HG03280 (cell line): ENCODE data around the gene ADAM10.
"Not testable (repeated sequence)": the region's sequence is repeated elsewhere in the genome, so short reads cannot be mapped to it uniquely, and the experiment has no call there.

Experiments
- ATAC-seq: cut with Tn5 transposase; IDR thresholded peaks from one replicate; pipeline ENCODE4 v1.9.1; 2021; ENCODE audit warnings: mild to moderate bottlenecking, moderate library complexity; ENCODE audit not compliant: unreplicated experiment

The ADAM10 gene

GRCh38 chr15:58611731-58612676 lies 137.5 kb downstream of the ADAM10 start:
- ATAC-seq, result no peak

GRCh38 chr15:58608711-58609110 lies 140.8 kb downstream of the ADAM10 start:
- ATAC-seq, result no peak

- no peak for ATAC-seq
Observed at GRCh38 chr15:58608129-58608590, 141.3 kb downstream of the ADAM10 start.

GRCh38 chr15:58606577-58607080 lies 142.9 kb downstream of the ADAM10 start:
- ATAC-seq, result no peak

- ATAC-seq, result no peak
Observed at GRCh38 chr15:58605931-58606530, 143.5 kb downstream of the ADAM10 start.

GRCh38 chr15:58604455-58604923 lies 145.0 kb downstream of the ADAM10 start:
- no peak for ATAC-seq

- ATAC-seq, result not testable (repeated sequence)
Observed at GRCh38 chr15:58603927-58604326, 145.6 kb downstream of the ADAM10 start.

- no peak for ATAC-seq
Observed at GRCh38 chr15:58602823-58603222, 146.7 kb downstream of the ADAM10 start.

GRCh38 chr15:58598829-58599210 lies 150.7 kb downstream of the ADAM10 start:
- ATAC-seq, result no peak

GRCh38 chr15:58597943-58598828 lies 151.3 kb downstream of the ADAM10 start:
- ATAC-seq, result no peak

GRCh38 chr15:58595516-58596263 lies 153.8 kb downstream of the ADAM10 start:
- ATAC-seq, result no peak

- no peak for ATAC-seq
Observed at GRCh38 chr15:58594898-58595297, 154.6 kb downstream of the ADAM10 start.

GRCh38 chr15:58593870-58594269 lies 155.6 kb downstream of the ADAM10 start:
- ATAC-seq, result no peak

GRCh38 chr15:58590926-58591325 lies 158.6 kb downstream of the ADAM10 start:
- ATAC-seq, result no peak

- no peak for ATAC-seq
Observed at GRCh38 chr15:58590236-58590635, 159.3 kb downstream of the ADAM10 start.

GRCh38 chr15:58589047-58589446 lies 160.5 kb downstream of the ADAM10 start:
- ATAC-seq, result no peak

GRCh38 chr15:58588096-58588495 lies 161.4 kb downstream of the ADAM10 start:
- no peak for ATAC-seq

GRCh38 chr15:58587486-58587885 lies 162.0 kb downstream of the ADAM10 start:
- ATAC-seq, result no peak

- no peak for ATAC-seq
Observed at GRCh38 chr15:58585693-58586443, 163.6 kb downstream of the ADAM10 start.
